WTC11 (cell line): ENCODE data around the gene LENEP. TPM values are rescaled to one million over a fixed set of nuclear protein-coding genes. Genes with fewer than 3 reads are reported as not detected.

Experiments used
- ATAC-seq: fragments of 200-7000 bp; cut with Tn5 transposase; 2 replicates; pipeline ENCODE4 v1.10.0; 2021; ENCODE audit warnings: mild to moderate bottlenecking, moderate library complexity
- CTCF ChIA-PET: fragments of 300-600 bp; sonication (Branson Sonifier 250); formaldehyde crosslinking; loops from one replicate; lab custom pipeline; 2021; ENCODE audit warnings: antibody characterized with exemption; lab: Charles Lee
- POLR2A ChIA-PET: fragments of 350-600 bp; sonication (Branson Sonifier 250); formaldehyde crosslinking; loops from one replicate; lab custom pipeline; 2021; ENCODE audit warnings: antibody characterized with exemption; lab: Charles Lee
- DNase-seq: peaks from one replicate; pipeline ENCODE4 v3.0.0; 2021; ENCODE audit warnings: low spot score
- H3K27ac Mint-ChIP-seq: 2 replicates; pipeline ENCODE4 v1.8.0; 2021; ENCODE audit warnings: mixed read lengths
- H3K27me3 Mint-ChIP-seq: 2 replicates; pipeline ENCODE4 v1.8.0; 2021; ENCODE audit warnings: low read depth, mild to moderate bottlenecking, moderate library complexity, mixed read lengths
- H3K36me3 Mint-ChIP-seq: 2 replicates; pipeline ENCODE4 v1.8.0; 2021; ENCODE audit warnings: mixed read lengths
- H3K4me1 Mint-ChIP-seq: 2 replicates; pipeline ENCODE4 v1.8.0; 2022; ENCODE audit warnings: mixed read lengths
- H3K4me3 Mint-ChIP-seq: 2 replicates; pipeline ENCODE4 v1.8.0; 2021; ENCODE audit warnings: mild to moderate bottlenecking, moderate library complexity, mixed read lengths
- H3K9me3 Mint-ChIP-seq: 2 replicates; pipeline ENCODE4 v1.8.0; 2021; ENCODE audit warnings: mixed read lengths
- ETV6 ChIP-seq: sonication (generic); formaldehyde crosslinking; IDR thresholded peaks from 2 replicates; pipeline ENCODE4 v1.8.1; 2022; ENCODE audit warnings: mild to moderate bottlenecking, missing genetic modification reagents
- GTF2I ChIP-seq: fragments of 250-450 bp; sonication (Bioruptor Pico); conservative IDR thresholded peaks from 2 replicates; pipeline ENCODE4 v1.4.0; 2021; ENCODE audit warnings: mild to moderate bottlenecking
- MYBL2 ChIP-seq: sonication (generic); formaldehyde crosslinking; IDR thresholded peaks from 2 replicates; pipeline ENCODE4 v1.8.1; 2023; ENCODE audit warnings: mild to moderate bottlenecking, moderate library complexity, missing genetic modification reagents
- NFATC4 ChIP-seq: fragments of 250-450 bp; sonication (Bioruptor Pico); IDR thresholded peaks from 2 replicates; pipeline ENCODE4 v1.9.0; 2021; ENCODE audit warnings: mild to moderate bottlenecking
- NR3C1 ChIP-seq: sonication (generic); formaldehyde crosslinking; conservative IDR thresholded peaks from 2 replicates; pipeline ENCODE4 v1.8.1; 2023; ENCODE audit warnings: low read depth, mild to moderate bottlenecking, missing genetic modification reagents
- SMAD4 ChIP-seq: sonication (generic); formaldehyde crosslinking; IDR thresholded peaks from 2 replicates; pipeline ENCODE4 v1.8.0; 2022; ENCODE audit warnings: mild to moderate bottlenecking, missing genetic modification reagents
- ZNF121 ChIP-seq: sonication (generic); formaldehyde crosslinking; IDR thresholded peaks from 2 replicates; pipeline ENCODE4 v1.8.0; 2023; ENCODE audit warnings: missing genetic modification reagents
- ZNF263 ChIP-seq: sonication (generic); formaldehyde crosslinking; IDR thresholded peaks from 2 replicates; pipeline ENCODE4 v1.8.1; 2022; ENCODE audit warnings: low read depth, mild to moderate bottlenecking, moderate library complexity, missing genetic modification reagents
- ZNF317 ChIP-seq: sonication (generic); formaldehyde crosslinking; IDR thresholded peaks from 2 replicates; pipeline ENCODE4 v1.8.1; 2023; ENCODE audit warnings: low read depth, mild to moderate bottlenecking, moderate library complexity, missing genetic modification reagents, borderline replicate concordance
- ZNF423 ChIP-seq: fragments of 250-450 bp; sonication (Bioruptor Pico); IDR thresholded peaks from 2 replicates; pipeline ENCODE4 v2.1.2; 2022; ENCODE audit warnings: mild to moderate bottlenecking, moderate library complexity
- total RNA-seq: library from RNA; stranded (reverse); gene quantifications from 3 replicates; pipeline ENCODE4 v1.2.3, GENCODE V29; 2021
- TF ChIP-seq, protein P1 (sequence below): fragments of 200-600 bp; IDR thresholded peaks from 2 replicates; pipeline ENCODE4 v1.8.0; 2022; ENCODE audit warnings: antibody characterized with exemption
- TF ChIP-seq, protein P2 (sequence below): sonication (generic); formaldehyde crosslinking; IDR thresholded peaks from 2 replicates; pipeline ENCODE4 v1.8.1; 2022; ENCODE audit warnings: mild to moderate bottlenecking, missing genetic modification reagents, moderate library complexity, borderline replicate concordance
- TF ChIP-seq, protein P3 (sequence below): sonication (generic); formaldehyde crosslinking; IDR thresholded peaks from 2 replicates; pipeline ENCODE4 v1.8.1; 2023; ENCODE audit warnings: mild to moderate bottlenecking, missing genetic modification reagents, moderate library complexity
- TF ChIP-seq, protein P4 (sequence below): sonication (generic); formaldehyde crosslinking; IDR thresholded peaks from 2 replicates; pipeline ENCODE4 v1.8.0; 2022; ENCODE audit warnings: missing genetic modification reagents
- TF ChIP-seq, protein P5 (sequence below): fragments of 250-450 bp; sonication (Bioruptor Pico); IDR thresholded peaks from 2 replicates; pipeline ENCODE4 v1.9.0; 2021; ENCODE audit warnings: mild to moderate bottlenecking
- TF ChIP-seq, protein P6 (sequence below): fragments of 250-450 bp; sonication (Bioruptor Pico); IDR thresholded peaks from 2 replicates; pipeline ENCODE4 v1.9.0; 2021; ENCODE audit warnings: moderate library complexity, mild to moderate bottlenecking, inconsistent platforms, borderline replicate concordance
- TF ChIP-seq, protein P7 (sequence below): sonication (generic); formaldehyde crosslinking; IDR thresholded peaks from 2 replicates; pipeline ENCODE4 v1.8.0; 2023; ENCODE audit warnings: mild to moderate bottlenecking, missing genetic modification reagents
- TF ChIP-seq, protein P8 (sequence below): sonication (generic); formaldehyde crosslinking; IDR thresholded peaks from 2 replicates; pipeline ENCODE4 v1.8.0; 2022; ENCODE audit warnings: mild to moderate bottlenecking, missing genetic modification reagents
- TF ChIP-seq, protein P9 (sequence below): sonication (generic); formaldehyde crosslinking; IDR thresholded peaks from 2 replicates; pipeline ENCODE4 v1.8.1; 2022; ENCODE audit warnings: mild to moderate bottlenecking, moderate library complexity, missing genetic modification reagents

The LENEP gene
- total RNA-seq, 1 experiment from 2014 or later = 1.2 TPM

DNA sequence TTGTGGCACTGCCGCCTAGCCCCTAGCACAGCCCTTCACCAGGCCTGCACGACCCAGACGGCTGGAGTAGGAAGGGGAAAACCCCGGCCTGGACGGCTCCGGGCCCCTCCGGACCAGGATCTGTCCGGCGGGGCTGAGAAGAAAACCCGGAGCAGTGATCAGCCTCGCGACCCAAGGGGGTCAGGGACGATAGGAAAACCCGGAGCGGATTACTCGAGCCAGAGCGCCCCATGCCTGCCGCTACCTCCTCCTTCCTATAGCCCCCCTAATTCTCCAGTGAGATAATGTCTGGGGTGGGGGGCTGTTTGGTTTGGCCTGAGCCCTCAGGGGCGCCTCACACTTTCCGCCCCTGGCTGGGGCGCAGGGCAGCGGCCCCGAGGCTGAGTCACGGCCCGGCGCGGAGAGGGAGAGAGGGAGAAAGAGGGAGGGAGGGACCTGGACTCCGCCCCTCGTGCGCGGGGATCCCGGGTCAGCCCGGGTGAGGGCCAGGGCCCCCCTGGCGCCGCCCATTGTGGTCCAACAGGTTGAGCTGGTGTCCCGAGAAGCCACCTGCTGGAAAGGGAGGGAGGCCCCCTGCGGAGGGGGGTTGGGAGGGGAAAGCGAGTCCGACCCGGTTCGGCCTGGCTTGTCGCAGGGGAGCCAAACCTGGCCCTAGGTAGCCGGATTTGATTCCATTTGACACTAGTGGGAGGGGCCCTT is 7.5 kb downstream of the LENEP start (continued):
- TF ChIP-seq, protein P1, sequence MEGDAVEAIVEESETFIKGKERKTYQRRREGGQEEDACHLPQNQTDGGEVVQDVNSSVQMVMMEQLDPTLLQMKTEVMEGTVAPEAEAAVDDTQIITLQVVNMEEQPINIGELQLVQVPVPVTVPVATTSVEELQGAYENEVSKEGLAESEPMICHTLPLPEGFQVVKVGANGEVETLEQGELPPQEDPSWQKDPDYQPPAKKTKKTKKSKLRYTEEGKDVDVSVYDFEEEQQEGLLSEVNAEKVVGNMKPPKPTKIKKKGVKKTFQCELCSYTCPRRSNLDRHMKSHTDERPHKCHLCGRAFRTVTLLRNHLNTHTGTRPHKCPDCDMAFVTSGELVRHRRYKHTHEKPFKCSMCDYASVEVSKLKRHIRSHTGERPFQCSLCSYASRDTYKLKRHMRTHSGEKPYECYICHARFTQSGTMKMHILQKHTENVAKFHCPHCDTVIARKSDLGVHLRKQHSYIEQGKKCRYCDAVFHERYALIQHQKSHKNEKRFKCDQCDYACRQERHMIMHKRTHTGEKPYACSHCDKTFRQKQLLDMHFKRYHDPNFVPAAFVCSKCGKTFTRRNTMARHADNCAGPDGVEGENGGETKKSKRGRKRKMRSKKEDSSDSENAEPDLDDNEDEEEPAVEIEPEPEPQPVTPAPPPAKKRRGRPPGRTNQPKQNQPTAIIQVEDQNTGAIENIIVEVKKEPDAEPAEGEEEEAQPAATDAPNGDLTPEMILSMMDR = no peak
- TF ChIP-seq, protein P2, sequence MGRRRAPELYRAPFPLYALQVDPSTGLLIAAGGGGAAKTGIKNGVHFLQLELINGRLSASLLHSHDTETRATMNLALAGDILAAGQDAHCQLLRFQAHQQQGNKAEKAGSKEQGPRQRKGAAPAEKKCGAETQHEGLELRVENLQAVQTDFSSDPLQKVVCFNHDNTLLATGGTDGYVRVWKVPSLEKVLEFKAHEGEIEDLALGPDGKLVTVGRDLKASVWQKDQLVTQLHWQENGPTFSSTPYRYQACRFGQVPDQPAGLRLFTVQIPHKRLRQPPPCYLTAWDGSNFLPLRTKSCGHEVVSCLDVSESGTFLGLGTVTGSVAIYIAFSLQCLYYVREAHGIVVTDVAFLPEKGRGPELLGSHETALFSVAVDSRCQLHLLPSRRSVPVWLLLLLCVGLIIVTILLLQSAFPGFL (CRISPR knock-in tag) = no peak
- TF ChIP-seq, protein P3, sequence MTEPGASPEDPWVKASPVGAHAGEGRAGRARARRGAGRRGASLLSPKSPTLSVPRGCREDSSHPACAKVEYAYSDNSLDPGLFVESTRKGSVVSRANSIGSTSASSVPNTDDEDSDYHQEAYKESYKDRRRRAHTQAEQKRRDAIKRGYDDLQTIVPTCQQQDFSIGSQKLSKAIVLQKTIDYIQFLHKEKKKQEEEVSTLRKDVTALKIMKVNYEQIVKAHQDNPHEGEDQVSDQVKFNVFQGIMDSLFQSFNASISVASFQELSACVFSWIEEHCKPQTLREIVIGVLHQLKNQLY = no peak
- TF ChIP-seq, protein P4, sequence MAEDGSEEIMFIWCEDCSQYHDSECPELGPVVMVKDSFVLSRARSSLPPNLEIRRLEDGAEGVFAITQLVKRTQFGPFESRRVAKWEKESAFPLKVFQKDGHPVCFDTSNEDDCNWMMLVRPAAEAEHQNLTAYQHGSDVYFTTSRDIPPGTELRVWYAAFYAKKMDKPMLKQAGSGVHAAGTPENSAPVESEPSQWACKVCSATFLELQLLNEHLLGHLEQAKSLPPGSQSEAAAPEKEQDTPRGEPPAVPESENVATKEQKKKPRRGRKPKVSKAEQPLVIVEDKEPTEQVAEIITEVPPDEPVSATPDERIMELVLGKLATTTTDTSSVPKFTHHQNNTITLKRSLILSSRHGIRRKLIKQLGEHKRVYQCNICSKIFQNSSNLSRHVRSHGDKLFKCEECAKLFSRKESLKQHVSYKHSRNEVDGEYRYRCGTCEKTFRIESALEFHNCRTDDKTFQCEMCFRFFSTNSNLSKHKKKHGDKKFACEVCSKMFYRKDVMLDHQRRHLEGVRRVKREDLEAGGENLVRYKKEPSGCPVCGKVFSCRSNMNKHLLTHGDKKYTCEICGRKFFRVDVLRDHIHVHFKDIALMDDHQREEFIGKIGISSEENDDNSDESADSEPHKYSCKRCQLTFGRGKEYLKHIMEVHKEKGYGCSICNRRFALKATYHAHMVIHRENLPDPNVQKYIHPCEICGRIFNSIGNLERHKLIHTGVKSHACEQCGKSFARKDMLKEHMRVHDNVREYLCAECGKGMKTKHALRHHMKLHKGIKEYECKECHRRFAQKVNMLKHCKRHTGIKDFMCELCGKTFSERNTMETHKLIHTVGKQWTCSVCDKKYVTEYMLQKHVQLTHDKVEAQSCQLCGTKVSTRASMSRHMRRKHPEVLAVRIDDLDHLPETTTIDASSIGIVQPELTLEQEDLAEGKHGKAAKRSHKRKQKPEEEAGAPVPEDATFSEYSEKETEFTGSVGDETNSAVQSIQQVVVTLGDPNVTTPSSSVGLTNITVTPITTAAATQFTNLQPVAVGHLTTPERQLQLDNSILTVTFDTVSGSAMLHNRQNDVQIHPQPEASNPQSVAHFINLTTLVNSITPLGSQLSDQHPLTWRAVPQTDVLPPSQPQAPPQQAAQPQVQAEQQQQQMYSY (CRISPR knock-in tag) = peak; percentile 99
- TF ChIP-seq MYBL2 (CRISPR knock-in tag) = peak; percentile 56; the same call in 1 of the 2 replicates
- no peak for TF ChIP-seq ZNF121 (CRISPR knock-in tag)
- TF ChIP-seq, protein P5, sequence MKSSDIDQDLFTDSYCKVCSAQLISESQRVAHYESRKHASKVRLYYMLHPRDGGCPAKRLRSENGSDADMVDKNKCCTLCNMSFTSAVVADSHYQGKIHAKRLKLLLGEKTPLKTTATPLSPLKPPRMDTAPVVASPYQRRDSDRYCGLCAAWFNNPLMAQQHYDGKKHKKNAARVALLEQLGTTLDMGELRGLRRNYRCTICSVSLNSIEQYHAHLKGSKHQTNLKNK = no peak
- no peak for TF ChIP-seq NFATC4 (CRISPR knock-in tag)
- TF ChIP-seq, protein P6, sequence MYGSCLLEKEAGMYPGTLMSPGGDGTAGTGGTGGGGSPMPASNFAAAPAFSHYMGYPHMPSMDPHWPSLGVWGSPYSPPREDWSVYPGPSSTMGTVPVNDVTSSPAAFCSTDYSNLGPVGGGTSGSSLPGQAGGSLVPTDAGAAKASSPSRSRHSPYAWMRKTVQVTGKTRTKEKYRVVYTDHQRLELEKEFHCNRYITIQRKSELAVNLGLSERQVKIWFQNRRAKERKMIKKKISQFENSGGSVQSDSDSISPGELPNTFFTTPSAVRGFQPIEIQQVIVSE = no peak
- TF ChIP-seq NR3C1 (CRISPR knock-in tag) = no peak
- TF ChIP-seq, protein P7, sequence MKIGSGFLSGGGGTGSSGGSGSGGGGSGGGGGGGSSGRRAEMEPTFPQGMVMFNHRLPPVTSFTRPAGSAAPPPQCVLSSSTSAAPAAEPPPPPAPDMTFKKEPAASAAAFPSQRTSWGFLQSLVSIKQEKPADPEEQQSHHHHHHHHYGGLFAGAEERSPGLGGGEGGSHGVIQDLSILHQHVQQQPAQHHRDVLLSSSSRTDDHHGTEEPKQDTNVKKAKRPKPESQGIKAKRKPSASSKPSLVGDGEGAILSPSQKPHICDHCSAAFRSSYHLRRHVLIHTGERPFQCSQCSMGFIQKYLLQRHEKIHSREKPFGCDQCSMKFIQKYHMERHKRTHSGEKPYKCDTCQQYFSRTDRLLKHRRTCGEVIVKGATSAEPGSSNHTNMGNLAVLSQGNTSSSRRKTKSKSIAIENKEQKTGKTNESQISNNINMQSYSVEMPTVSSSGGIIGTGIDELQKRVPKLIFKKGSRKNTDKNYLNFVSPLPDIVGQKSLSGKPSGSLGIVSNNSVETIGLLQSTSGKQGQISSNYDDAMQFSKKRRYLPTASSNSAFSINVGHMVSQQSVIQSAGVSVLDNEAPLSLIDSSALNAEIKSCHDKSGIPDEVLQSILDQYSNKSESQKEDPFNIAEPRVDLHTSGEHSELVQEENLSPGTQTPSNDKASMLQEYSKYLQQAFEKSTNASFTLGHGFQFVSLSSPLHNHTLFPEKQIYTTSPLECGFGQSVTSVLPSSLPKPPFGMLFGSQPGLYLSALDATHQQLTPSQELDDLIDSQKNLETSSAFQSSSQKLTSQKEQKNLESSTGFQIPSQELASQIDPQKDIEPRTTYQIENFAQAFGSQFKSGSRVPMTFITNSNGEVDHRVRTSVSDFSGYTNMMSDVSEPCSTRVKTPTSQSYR (CRISPR knock-in tag) = no peak
- TF ChIP-seq ZNF423 (CRISPR knock-in tag) = peak; percentile 84
- TF ChIP-seq, protein P8, sequence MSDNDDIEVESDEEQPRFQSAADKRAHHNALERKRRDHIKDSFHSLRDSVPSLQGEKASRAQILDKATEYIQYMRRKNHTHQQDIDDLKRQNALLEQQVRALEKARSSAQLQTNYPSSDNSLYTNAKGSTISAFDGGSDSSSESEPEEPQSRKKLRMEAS (CRISPR knock-in tag) = no peak; the same call in none of the 2 replicates
- TF ChIP-seq, all 79 proteins: peak for 11

DNA sequence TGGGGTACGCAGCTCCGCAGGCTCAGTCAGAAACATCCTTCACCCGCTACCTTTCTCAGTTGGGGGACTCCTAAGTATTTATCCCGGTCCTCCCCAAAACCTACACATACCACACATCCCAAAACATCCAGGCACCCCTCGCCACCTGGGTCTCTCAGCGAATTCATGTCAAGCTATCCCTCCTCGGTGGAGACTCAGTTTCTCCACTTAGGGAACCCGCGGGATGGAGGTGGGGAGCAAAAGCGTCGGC is 8.0 kb downstream of the LENEP start:
- ATAC-seq (no peak), DNase-seq (no peak)
- peak overlapping the region; percentile 88 for H3K4me3 Mint-ChIP-seq
- H3K27ac Mint-ChIP-seq = peak overlapping the region; percentile 63; the same call in 1 of the 2 replicates
- no peaks in the 10 kb centered on the region for H3K9me3 Mint-ChIP-seq
- no peaks in the 10 kb centered on the region; the same call in 1 of the 2 replicates for H3K27me3 Mint-ChIP-seq
- H3K36me3 Mint-ChIP-seq = no peaks in the 10 kb centered on the region
- ChIA-PET POLR2A (interaction anchor here (0.8 to 13.0 kb wide), 5 partner anchors 15 to 30 kb away, joined by 3 to 176 read pairs (median 21); partner anchors contain the start of genes CKS1B, FLAD1 and SHC1), CTCF (interaction anchor here (0.6 to 10.3 kb wide), 16 partner anchors 9 to 172 kb away, joined by 3 to 176 read pairs (median 7); partner anchors contain the start of genes ADAM15, KRTCAP2, LENEP and PBXIP1)
- peaks cover 34% of the 10 kb centered on the region for H3K4me1 Mint-ChIP-seq
- TF ChIP-seq, protein P7 (CRISPR knock-in tag) = no peak
- TF ChIP-seq ZNF317 (CRISPR knock-in tag) (no peak), SMAD4 (CRISPR knock-in tag) (no peak), ZNF263 (no peak), GTF2I (CRISPR knock-in tag) (no peak), ETV6 (no peak)
- TF ChIP-seq, protein P9, sequence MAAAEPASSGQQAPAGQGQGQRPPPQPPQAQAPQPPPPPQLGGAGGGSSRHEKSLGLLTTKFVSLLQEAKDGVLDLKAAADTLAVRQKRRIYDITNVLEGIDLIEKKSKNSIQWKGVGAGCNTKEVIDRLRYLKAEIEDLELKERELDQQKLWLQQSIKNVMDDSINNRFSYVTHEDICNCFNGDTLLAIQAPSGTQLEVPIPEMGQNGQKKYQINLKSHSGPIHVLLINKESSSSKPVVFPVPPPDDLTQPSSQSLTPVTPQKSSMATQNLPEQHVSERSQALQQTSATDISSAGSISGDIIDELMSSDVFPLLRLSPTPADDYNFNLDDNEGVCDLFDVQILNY (CRISPR knock-in tag) = no peak
